HL-60 (cell line): ENCODE results near the gene RALB.

Experiments used
- DNase-seq, 2 experiments: peaks; one replicate each; pipeline ENCODE4 v3.0.0-alpha.2; 2010 to 2020; ENCODE audit warnings: low read depth in 1 of 2, low spot score in 1 of 2
- H3K27ac ChIP-seq: fragments of 250-450 bp; sonication (Bioruptor Pico); replicated peaks from 2 replicates; pipeline ENCODE4 v1.5.1; 2020; ENCODE audit warnings: mild to moderate bottlenecking, moderate library complexity
- H3K27me3 ChIP-seq: fragments of 250-450 bp; sonication (Bioruptor Pico); 2 replicates; pipeline ENCODE4 v1.5.1; 2021; ENCODE audit warnings: mild to moderate bottlenecking, moderate library complexity; ENCODE audit not compliant: insufficient read depth, poor library complexity, severe bottlenecking
- H3K4me3 ChIP-seq: replicated peaks from 2 replicates; pipeline ENCODE4 v1.5.1; 2011; ENCODE audit warnings: mild to moderate bottlenecking, control low read depth, low read length; ENCODE audit not compliant: insufficient read depth
- CTCF ChIP-seq: IDR thresholded peaks from one replicate; pipeline ENCODE4 v1.5.1; 2011; ENCODE audit warnings: low read length, control low read depth, inconsistent platforms; ENCODE audit not compliant: insufficient read depth
- GABPA ChIP-seq: IDR thresholded peaks from 2 replicates; pipeline ENCODE4 v1.6.1; 2012; ENCODE audit warnings: low read depth
- POLR2AphosphoS5 ChIP-seq: IDR thresholded peaks from 2 replicates; pipeline ENCODE4 v1.6.1; 2012; ENCODE audit warnings: low read depth
- REST ChIP-seq: IDR thresholded peaks from 2 replicates; pipeline ENCODE4 v1.6.1; 2012; ENCODE audit warnings: low read depth; ENCODE audit not compliant: insufficient replicate concordance
- SPI1 ChIP-seq: IDR thresholded peaks from 2 replicates; pipeline ENCODE4 v1.6.1; 2012; ENCODE audit warnings: low read depth, mild to moderate bottlenecking, borderline replicate concordance

Gene RALB

GRCh38 chr2:120316528-120317179, 64.0 kb downstream of the RALB start:
- no peak for TF ChIP-seq GABPA
- no peak for TF ChIP-seq POLR2AphosphoS5
- TF ChIP-seq REST: no peak
- no peak for TF ChIP-seq SPI1
- no peak for TF ChIP-seq CTCF
- no peak for DNase-seq
- no peak overlapping the region for H3K27ac ChIP-seq
- H3K27me3 ChIP-seq: no peaks in the 10 kb centered on the region
- no peak overlapping the region for H3K4me3 ChIP-seq

- no peak overlapping the region for H3K4me3 ChIP-seq
- TF ChIP-seq REST (no peak), SPI1 (no peak)
- no peak for DNase-seq
- no peaks in the 10 kb centered on the region for H3K27me3 ChIP-seq
- H3K27ac ChIP-seq: no peak overlapping the region
Observed at GRCh38 chr2:120317180-120317533, 64.5 kb downstream of the RALB start.

GRCh38 chr2:120317916-120318315, 65.3 kb downstream of the RALB start:
- no peak for DNase-seq
- H3K27ac ChIP-seq: no peak overlapping the region
- TF ChIP-seq CTCF: no peak
- TF ChIP-seq SPI1: no peak
- TF ChIP-seq GABPA: no peak
- no peak for TF ChIP-seq POLR2AphosphoS5
- no peak for TF ChIP-seq REST
- no peaks in the 10 kb centered on the region for H3K27me3 ChIP-seq
- no peak overlapping the region for H3K4me3 ChIP-seq
